H1 (cell line): ENCODE results near the gene LIF.

Source experiments
- BRCA1 ChIP-seq: IDR thresholded peaks from 2 replicates; pipeline ENCODE4 v1.6.1; 2012; ENCODE audit warnings: low read depth, low read length, improper control_type of control experiment
- CEBPB ChIP-seq: IDR thresholded peaks from 2 replicates; pipeline ENCODE4 v1.6.1; 2012; ENCODE audit warnings: low read depth, low read length
- CHD2 ChIP-seq: IDR thresholded peaks from 2 replicates; pipeline ENCODE4 v1.6.1; 2012; ENCODE audit warnings: low read length, improper control_type of control experiment
- EZH2 ChIP-seq: fragments of 200-600 bp; sonication (generic); IDR thresholded peaks from 2 replicates; pipeline ENCODE4 v1.7.1; 2012; ENCODE audit warnings: low read depth, mild to moderate bottlenecking, moderate library complexity, low read length, inconsistent platforms; ENCODE audit not compliant: severe bottlenecking
- POLR2A ChIP-seq, 2 experiments: IDR thresholded peaks; 1 replicate in 1 of 2; 2 replicates in 1 of 2; pipeline ENCODE4 v1.6.1; 2011; ENCODE audit warnings: low read depth in 2 of 2, low read length in 2 of 2, mild to moderate bottlenecking in 2 of 2; ENCODE audit errors: control extremely low read depth in 1 of 2
- RAD21 ChIP-seq, 2 experiments: IDR thresholded peaks in 1 of 2; conservative IDR thresholded peaks in 1 of 2; 2 replicates each; pipeline ENCODE4 v1.6.1; 2011; ENCODE audit warnings: low read depth in 2 of 2, low read length in 2 of 2, improper control_type of control experiment in 1 of 2, inconsistent platforms in 1 of 2, mild to moderate bottlenecking in 1 of 2, moderate library complexity in 1 of 2
- TAF1 ChIP-seq: IDR thresholded peaks from 2 replicates; pipeline ENCODE4 v1.6.1; 2011; ENCODE audit warnings: mild to moderate bottlenecking, low read depth, low read length
- TF ChIP-seq, protein P1 (sequence below), 3 experiments: IDR thresholded peaks; 1 replicate in 2 of 3; 2 replicates in 1 of 3; pipeline versions ENCODE4 v1.5.1 to v1.6.1; 2011; ENCODE audit warnings: low read length in 3 of 3, mild to moderate bottlenecking in 3 of 3, inconsistent platforms in 2 of 3, low read depth in 1 of 3, moderate library complexity in 1 of 3; ENCODE audit not compliant: insufficient read depth in 1 of 3; ENCODE audit errors: control extremely low read depth in 1 of 3

DNA sequence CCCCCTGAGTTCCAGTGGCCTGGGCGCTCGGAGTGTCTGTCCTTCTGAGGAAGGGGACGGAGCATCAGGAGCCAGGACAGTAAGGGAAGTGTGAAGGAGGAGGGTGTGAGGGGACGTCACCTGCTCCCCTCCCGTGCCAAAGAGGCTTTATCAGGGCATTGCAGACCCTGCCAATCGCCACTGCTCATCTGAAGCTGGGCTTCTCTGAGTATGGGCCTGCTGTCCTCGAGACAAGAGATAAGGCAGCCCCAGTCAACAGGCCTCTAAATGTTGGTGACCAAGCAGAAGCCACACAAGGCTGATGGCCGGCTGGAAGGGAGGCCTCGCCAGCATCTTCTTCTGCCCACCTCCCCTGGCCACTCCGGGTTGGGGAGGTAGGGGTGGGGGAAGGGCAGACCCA lies 29.8 kb downstream of the LIF start:
- TF ChIP-seq CEBPB (no peak), EZH2 (no peak), TAF1 (no peak), RAD21 (IDR thresholded peaks at IDR 0.05 in 1 of 2, conservative IDR thresholded peaks at IDR 0.05 in 1 of 2; ENCODE audit: low read depth in 2 of 2, low read length in 2 of 2) (no peak), CHD2 (no peak), POLR2A (IDR thresholded peaks at IDR 0.05; ENCODE audit: control extremely low read depth in 1 of 2, low read depth in 2 of 2, low read length in 2 of 2) (no peak), BRCA1 (no peak)
- TF ChIP-seq, protein P1, sequence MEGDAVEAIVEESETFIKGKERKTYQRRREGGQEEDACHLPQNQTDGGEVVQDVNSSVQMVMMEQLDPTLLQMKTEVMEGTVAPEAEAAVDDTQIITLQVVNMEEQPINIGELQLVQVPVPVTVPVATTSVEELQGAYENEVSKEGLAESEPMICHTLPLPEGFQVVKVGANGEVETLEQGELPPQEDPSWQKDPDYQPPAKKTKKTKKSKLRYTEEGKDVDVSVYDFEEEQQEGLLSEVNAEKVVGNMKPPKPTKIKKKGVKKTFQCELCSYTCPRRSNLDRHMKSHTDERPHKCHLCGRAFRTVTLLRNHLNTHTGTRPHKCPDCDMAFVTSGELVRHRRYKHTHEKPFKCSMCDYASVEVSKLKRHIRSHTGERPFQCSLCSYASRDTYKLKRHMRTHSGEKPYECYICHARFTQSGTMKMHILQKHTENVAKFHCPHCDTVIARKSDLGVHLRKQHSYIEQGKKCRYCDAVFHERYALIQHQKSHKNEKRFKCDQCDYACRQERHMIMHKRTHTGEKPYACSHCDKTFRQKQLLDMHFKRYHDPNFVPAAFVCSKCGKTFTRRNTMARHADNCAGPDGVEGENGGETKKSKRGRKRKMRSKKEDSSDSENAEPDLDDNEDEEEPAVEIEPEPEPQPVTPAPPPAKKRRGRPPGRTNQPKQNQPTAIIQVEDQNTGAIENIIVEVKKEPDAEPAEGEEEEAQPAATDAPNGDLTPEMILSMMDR (IDR thresholded peaks at IDR 0.05; ENCODE audit: control extremely low read depth in 1 of 3, insufficient read depth in 1 of 3, low read depth in 1 of 3, low read length in 3 of 3) = no peak
